GM21825 (cell line): Measurements from ENCODE around the gene PROCA1.

Source experiments
- ATAC-seq: cut with Tn5 transposase; IDR thresholded peaks from one replicate; pipeline ENCODE4 v1.9.1; 2021; ENCODE audit warnings: mild to moderate bottlenecking, moderate library complexity; ENCODE audit not compliant: unreplicated experiment

PROCA1 gene

GRCh38 chr17:28711723-28712031, at the start of gene PROCA1:
Gene PROCA1 (minus strand): TSS chr17:28711888. CDS start chr17:28711660, 228 bp downstream.
- ATAC-seq = peak; percentile 14

- no peak for ATAC-seq
Measured at GRCh38 chr17:28760601-28761562, 49.2 kb upstream of the PROCA1 start.

- no peak for ATAC-seq
Measured at GRCh38 chr17:28759256-28759865, 47.7 kb upstream of the PROCA1 start.

GRCh38 chr17:28758411-28759121, 46.9 kb upstream of the PROCA1 start:
- ATAC-seq = no peak

- ATAC-seq = no peak
Measured at GRCh38 chr17:28756049-28756804, 44.5 kb upstream of the PROCA1 start.

- no peak for ATAC-seq
Measured at GRCh38 chr17:28755486-28755885, 43.8 kb upstream of the PROCA1 start.

GRCh38 chr17:28751600-28752366, 40.1 kb upstream of the PROCA1 start:
- no peak for ATAC-seq

GRCh38 chr17:28750178-28751047, 38.7 kb upstream of the PROCA1 start:
- ATAC-seq = peak; percentile 53

GRCh38 chr17:28749516-28750177, 38.0 kb upstream of the PROCA1 start:
- ATAC-seq = no peak

- ATAC-seq = no peak
Measured at GRCh38 chr17:28748852-28749515, 37.3 kb upstream of the PROCA1 start.

GRCh38 chr17:28747801-28748750, 36.4 kb upstream of the PROCA1 start:
- ATAC-seq = no peak

GRCh38 chr17:28747051-28747691, 35.5 kb upstream of the PROCA1 start:
- no peak for ATAC-seq

GRCh38 chr17:28746611-28747050, 34.9 kb upstream of the PROCA1 start:
- ATAC-seq = no peak

- ATAC-seq = no peak
Measured at GRCh38 chr17:28745786-28746411, 34.2 kb upstream of the PROCA1 start.

GRCh38 chr17:28744972-28745785, 33.5 kb upstream of the PROCA1 start:
- no peak for ATAC-seq
